Measurements from ENCODE around the gene GARIN1A.

The GARIN1A gene

GRCh38 chr7:128699895-128700294 is 27.8 kb downstream of the GARIN1A start:
- no peak for TF ChIP-seq CTCF (conservative IDR thresholded peaks at IDR 0.05; ENCODE audit: control insufficient read depth, insufficient read depth, low read depth, low read length)
- H3K4me3 ChIP-seq (ENCODE audit: control insufficient read depth, low read depth, low read length): no peak overlapping the region
- no peak for DNase-seq (ENCODE audit: low read depth)

- DNase-seq (ENCODE audit: low read depth): no peak
- no peak overlapping the region for H3K4me3 ChIP-seq (ENCODE audit: control insufficient read depth, low read depth, low read length)
- no peak for TF ChIP-seq CTCF (conservative IDR thresholded peaks at IDR 0.05; ENCODE audit: control insufficient read depth, insufficient read depth, low read depth, low read length)
These were observed 29.1 kb downstream of the GARIN1A start for GRCh38 chr7:128701062-128701785.

DNA sequence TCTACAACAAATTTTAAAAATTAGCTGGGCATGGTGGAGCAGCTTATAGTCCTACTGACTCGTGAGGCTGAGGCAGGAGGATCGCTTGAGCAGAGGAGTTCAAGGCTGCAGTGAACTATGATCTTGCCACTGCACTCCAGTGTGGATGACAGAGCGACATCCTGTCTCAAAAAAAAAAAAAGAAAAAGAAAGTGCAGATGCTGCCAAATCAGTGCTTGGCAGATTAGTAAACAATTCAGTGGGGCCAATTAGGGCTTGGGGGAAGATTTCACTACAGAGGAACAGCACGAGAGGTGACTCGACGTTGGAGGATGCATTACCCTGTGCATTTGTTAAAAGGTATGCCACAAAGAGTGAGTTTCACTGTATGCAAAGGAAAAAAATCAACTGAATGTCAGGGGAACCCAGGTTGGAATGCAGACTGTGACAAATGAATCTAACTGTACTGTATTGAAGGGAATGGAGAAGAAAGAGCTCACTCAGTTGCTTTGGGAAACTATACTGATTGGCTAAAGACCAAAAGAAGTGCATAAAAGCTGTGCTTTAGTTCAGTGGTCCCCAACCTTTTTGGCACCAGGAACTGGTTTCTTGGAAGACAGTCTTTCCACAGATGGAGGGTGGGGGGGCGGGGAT is 31.6 kb downstream of the GARIN1A start:
- no peak for TF ChIP-seq CTCF (conservative IDR thresholded peaks at IDR 0.05; ENCODE audit: control insufficient read depth, insufficient read depth, low read depth, low read length)
- DNase-seq (ENCODE audit: low read depth): peak; percentile 36
- H3K4me3 ChIP-seq (ENCODE audit: control insufficient read depth, low read depth, low read length): no peak overlapping the region

GRCh38 chr7:128705891-128706333 is 33.8 kb downstream of the GARIN1A start:
- H3K4me3 ChIP-seq (ENCODE audit: control insufficient read depth, low read depth, low read length): no peak overlapping the region
- TF ChIP-seq CTCF (conservative IDR thresholded peaks at IDR 0.05; ENCODE audit: control insufficient read depth, insufficient read depth, low read depth, low read length): no peak
- peak; percentile 25 for DNase-seq (ENCODE audit: low read depth)

DNA sequence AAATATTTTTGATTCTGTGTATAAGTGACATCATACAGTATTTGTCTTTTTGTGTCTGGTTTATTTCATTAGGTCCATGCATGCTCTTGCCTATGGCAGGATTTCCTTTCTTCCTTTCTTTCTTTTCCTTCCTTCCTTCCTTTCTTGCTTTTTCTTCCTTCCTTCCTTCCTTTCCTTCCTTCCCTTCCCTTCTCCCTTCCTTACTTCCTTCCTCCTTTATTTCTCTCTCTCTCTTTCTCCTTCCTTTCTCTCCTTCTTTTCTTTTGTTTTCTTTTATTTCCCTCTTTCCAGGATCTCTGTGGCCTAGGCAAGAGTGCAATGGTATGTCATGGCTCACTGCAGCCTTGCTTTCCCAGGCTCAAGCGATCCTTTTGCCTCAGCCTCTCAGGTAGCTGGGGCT is 35.7 kb downstream of the GARIN1A start:
- H3K4me3 ChIP-seq (ENCODE audit: control insufficient read depth, low read depth, low read length): no peak overlapping the region
- no peak for DNase-seq (ENCODE audit: low read depth)
- no peak for TF ChIP-seq CTCF (conservative IDR thresholded peaks at IDR 0.05; ENCODE audit: control insufficient read depth, insufficient read depth, low read depth, low read length)

GRCh38 chr7:128708235-128708634 is 36.1 kb downstream of the GARIN1A start:
- no peak for TF ChIP-seq CTCF (conservative IDR thresholded peaks at IDR 0.05; ENCODE audit: control insufficient read depth, insufficient read depth, low read depth, low read length)
- H3K4me3 ChIP-seq (ENCODE audit: control insufficient read depth, low read depth, low read length): no peak overlapping the region
- DNase-seq (ENCODE audit: low read depth): no peak
